Measurements from ENCODE around the gene RALY. TPM values are rescaled to one million over a fixed set of nuclear protein-coding genes. Genes with fewer than 3 reads are reported as not detected.

The RALY gene
- total and polyA plus RNA-seq, 3 donors from 2014 or later: 184 to 247 (median 224) TPM

DNA sequence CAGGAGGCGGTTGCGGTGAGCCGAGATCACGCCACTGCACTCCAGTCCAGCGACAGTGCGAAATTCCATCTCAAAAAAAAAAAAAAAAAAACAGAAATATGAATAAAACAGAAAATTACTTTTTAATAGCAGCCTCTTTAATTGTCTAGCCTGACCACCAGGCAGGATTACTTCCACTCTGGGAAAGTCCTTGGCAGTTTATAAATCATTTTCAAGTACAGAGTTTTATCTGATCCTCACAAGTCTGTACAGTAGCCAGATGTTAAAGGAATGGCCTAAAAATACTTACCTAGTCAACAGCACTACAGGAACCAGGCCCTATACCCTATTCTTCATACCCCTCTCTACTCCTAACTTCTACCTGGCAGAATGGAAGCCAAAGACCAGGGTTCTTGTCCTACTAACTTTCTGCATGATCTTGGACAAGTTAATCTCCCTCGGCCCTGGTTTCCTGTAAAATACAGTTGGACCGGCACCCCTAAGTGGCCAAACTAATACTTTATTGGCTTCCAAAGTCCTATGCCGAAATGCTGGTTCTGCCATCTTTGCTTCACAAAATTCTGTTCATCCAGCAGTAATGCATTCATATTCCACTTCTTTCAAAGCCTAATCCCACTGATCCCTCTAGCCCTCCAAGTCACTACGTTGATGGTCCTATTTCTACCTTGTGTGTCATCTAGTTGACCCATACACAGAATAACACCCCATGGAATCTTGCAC is 116.5 kb downstream of the RALY start:
- no peaks in the 10 kb centered on the region for H3K9me3 ChIP-seq
- H3K4me3 ChIP-seq: peak overlapping the region in 1 of 2 donors; percentile 90
- no peak for TF ChIP-seq POLR2A (IDR thresholded peaks at IDR 0.05)
- TF ChIP-seq, protein P1, sequence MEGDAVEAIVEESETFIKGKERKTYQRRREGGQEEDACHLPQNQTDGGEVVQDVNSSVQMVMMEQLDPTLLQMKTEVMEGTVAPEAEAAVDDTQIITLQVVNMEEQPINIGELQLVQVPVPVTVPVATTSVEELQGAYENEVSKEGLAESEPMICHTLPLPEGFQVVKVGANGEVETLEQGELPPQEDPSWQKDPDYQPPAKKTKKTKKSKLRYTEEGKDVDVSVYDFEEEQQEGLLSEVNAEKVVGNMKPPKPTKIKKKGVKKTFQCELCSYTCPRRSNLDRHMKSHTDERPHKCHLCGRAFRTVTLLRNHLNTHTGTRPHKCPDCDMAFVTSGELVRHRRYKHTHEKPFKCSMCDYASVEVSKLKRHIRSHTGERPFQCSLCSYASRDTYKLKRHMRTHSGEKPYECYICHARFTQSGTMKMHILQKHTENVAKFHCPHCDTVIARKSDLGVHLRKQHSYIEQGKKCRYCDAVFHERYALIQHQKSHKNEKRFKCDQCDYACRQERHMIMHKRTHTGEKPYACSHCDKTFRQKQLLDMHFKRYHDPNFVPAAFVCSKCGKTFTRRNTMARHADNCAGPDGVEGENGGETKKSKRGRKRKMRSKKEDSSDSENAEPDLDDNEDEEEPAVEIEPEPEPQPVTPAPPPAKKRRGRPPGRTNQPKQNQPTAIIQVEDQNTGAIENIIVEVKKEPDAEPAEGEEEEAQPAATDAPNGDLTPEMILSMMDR (IDR thresholded peaks at IDR 0.05): no peak
- no peaks in the 10 kb centered on the region for H3K27me3 ChIP-seq
- H3K4me1 ChIP-seq: peaks cover 31% of the 10 kb centered on the region
- no peaks in the 10 kb centered on the region for H3K36me3 ChIP-seq (ENCODE audit: low read depth, missing control alignments)
- intact Hi-C loops (cut with DNase I; ENCODE audit: low total_unique reads): no loop called here
- WGBS, 2 donors: 61 to 63% methylated on average over 10 of the region's 10 CpGs
- peak overlapping the region in 1 of 2 donors; percentile 95 for H3K27ac ChIP-seq
- no peak for DNase-seq

DNA sequence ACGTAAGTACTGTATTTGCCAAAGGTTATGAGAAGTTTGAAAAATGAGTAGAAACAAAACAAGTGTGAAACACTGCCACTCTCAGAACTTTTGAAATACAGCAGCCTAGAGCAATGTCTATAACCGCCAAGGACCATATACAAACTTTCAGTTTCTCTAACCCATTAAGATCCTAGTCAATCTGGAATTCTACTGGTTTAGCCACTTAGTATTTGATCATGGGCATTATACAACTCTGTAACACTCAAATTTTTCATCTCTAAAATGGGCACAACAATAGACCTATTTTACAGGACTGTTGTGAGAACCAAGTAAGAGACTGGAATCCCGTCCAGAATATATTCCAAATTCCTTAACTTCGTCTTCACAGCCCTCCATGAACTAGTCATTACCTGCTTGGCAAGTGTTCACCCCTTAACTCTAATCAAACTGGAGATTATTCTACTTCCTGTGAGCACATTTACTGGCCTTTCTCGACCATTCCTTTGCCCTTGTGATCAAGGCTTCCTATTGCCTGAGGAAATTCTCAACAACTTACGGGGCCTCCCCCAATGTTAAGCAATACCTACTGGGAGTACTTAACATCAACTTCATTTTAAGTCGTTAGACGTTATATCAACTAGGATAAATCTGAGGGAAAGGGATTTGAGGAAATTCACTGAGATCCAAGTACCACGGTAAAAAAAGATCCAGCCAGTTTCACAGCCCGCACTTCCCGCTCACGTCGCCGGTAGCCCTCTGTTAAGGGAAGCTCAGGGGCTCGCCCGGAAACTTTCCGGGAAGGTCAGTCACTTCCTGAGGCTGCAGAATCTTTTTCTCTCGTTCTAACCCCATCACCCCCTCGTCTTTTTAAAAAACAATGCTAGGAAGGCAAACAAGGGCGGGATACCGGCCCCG is 117.3 kb downstream of the RALY start:
- peaks cover 31% of the 10 kb centered on the region for H3K4me1 ChIP-seq
- intact Hi-C loops (cut with DNase I; ENCODE audit: low total_unique reads): no loop called here
- 3% methylated on average over 19 to 22 of the region's 22 CpGs for WGBS, 2 donors

DNA sequence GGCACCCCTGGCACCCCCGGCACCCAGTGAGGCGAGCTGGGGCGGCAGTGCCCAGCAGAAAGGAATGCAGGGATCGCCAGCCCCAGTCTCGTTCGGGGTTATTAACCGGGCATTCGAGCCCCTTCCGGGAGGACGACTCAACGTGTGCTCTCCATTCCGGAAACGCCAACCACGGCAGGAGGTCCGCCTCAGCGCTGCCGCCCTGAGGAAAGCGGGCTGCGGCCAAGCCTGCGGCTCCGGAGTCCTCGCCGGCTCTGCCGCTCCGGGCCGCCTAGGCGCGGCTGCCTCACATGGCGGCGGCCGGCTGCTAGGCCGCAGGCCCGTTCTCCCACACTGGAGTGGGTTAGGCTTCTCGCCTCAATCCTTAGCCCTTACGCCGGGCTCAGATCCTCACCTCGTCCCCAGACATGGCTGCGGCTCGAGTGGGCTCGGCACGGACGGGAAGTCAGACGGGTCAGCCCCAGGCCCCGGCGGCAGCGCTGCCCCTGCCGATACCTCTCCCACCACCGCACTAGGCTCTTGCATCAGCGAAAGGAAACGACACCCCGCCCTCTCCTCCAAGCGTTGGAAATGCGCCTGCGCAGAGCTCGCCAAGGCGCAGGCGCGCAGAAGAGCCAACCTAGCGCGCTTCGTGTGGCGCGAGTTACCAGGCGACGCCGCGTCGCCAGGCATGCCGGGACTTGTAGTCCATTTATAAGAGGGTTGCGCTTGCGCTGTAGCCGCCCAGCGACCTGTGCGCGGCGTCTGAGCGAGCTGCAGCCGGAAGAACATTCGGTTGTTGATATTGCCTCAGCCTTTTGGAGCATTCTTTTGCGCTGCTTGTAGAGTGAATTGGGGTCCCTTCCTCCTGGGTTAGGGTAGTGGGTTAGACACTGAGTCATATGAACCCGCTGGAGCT is 118.2 kb downstream of the RALY start, which contains the start of gene EIF2S2:
EIF2S2 (minus strand) TSS at position 542 of the 898 bp plus-strand sequence; CDS start at position 409, 133 bp downstream.
- Histone ChIP-seq H3K4me3 (peak within 1 kb of the TSS; percentile 90 to 94), H3K4me1 (peaks cover 31% of the 10 kb centered on the region), H3K9me3 (no peaks in the 10 kb centered on the region), H3K27ac (peak within 1 kb of the TSS; percentile 93 to 95), H3K36me3 (ENCODE audit: low read depth, missing control alignments) (no peaks in the 10 kb centered on the region), H3K27me3 (no peaks in the 10 kb centered on the region)
- WGBS, 2 donors: 1% methylated on average over 13 to 35 of the region's 81 CpGs
- DNase-seq: peak; percentile 97
- TF ChIP-seq, protein P1 (IDR thresholded peaks at IDR 0.05): peak in 1 of 3 experiments; percentile 6
- peak; percentile 92 for TF ChIP-seq POLR2A (IDR thresholded peaks at IDR 0.05)
- intact Hi-C loops (cut with DNase I; ENCODE audit: low total_unique reads): no loop called here

More for the DNA sequence above, 117.3 kb downstream of the RALY start:
- peak overlapping the region; percentile 90 to 94 for H3K4me3 ChIP-seq
- peak overlapping the region; percentile 93 to 95 for H3K27ac ChIP-seq
- TF ChIP-seq, protein P1 (IDR thresholded peaks at IDR 0.05): no peak
- no peak for TF ChIP-seq POLR2A (IDR thresholded peaks at IDR 0.05)
- H3K27me3 ChIP-seq: no peaks in the 10 kb centered on the region
- no peaks in the 10 kb centered on the region for H3K9me3 ChIP-seq
- H3K36me3 ChIP-seq (ENCODE audit: low read depth, missing control alignments): no peaks in the 10 kb centered on the region
- no peak for DNase-seq

DNA sequence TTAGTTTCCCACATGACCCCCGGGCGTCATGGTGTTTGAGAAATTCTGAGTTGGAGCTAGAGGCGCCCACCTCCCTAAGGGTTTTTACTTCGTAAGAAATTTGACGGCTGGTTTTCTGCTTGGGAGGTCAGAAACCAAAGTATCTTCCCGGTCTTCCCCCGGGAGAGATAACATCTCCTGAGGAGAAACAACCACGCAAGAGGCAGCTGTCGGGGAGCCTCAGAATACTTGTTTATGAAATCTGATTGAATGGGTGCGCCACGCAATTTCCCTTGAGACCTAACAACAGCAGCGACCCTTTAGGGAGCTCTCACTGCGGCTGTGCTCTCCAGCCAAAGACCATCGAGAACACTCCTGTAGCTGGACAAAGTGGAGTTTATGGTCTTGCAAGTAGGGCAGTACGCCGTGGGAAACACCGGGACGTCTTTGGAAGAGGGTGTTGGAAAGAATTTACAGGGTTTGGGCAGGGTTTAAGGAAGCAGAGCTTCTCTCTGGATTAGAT is 118.9 kb downstream of the RALY start:
- intact Hi-C loops (cut with DNase I; ENCODE audit: low total_unique reads): no loop called here

More for the DNA sequence above, 118.9 kb downstream of the RALY start:
- DNase-seq: peak; percentile 60
- Histone ChIP-seq H3K4me3 (peak overlapping the region; percentile 90 to 94), H3K27me3 (no peaks in the 10 kb centered on the region), H3K36me3 (ENCODE audit: low read depth, missing control alignments) (no peaks in the 10 kb centered on the region), H3K9me3 (no peaks in the 10 kb centered on the region), H3K27ac (peak overlapping the region; percentile 93 to 95), H3K4me1 (peaks cover 31% of the 10 kb centered on the region)
- 1% methylated on average over 18 of the region's 18 CpGs for WGBS, 2 donors
- TF ChIP-seq, protein P1 (IDR thresholded peaks at IDR 0.05): no peak
- TF ChIP-seq POLR2A (IDR thresholded peaks at IDR 0.05): no peak

Data from testis (tissue), 3 donors.